Measurements from ENCODE around the gene SLC7A5.

GRCh38 chr16:87836346-87836843, 32.9 kb downstream of the SLC7A5 start:
- TF ChIP-seq POLR2A (IDR thresholded peaks at IDR 0.05): no peak
- TF ChIP-seq, protein P1, sequence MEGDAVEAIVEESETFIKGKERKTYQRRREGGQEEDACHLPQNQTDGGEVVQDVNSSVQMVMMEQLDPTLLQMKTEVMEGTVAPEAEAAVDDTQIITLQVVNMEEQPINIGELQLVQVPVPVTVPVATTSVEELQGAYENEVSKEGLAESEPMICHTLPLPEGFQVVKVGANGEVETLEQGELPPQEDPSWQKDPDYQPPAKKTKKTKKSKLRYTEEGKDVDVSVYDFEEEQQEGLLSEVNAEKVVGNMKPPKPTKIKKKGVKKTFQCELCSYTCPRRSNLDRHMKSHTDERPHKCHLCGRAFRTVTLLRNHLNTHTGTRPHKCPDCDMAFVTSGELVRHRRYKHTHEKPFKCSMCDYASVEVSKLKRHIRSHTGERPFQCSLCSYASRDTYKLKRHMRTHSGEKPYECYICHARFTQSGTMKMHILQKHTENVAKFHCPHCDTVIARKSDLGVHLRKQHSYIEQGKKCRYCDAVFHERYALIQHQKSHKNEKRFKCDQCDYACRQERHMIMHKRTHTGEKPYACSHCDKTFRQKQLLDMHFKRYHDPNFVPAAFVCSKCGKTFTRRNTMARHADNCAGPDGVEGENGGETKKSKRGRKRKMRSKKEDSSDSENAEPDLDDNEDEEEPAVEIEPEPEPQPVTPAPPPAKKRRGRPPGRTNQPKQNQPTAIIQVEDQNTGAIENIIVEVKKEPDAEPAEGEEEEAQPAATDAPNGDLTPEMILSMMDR (IDR thresholded peaks at IDR 0.05): no peak
